ENCODE measurements around the gene POTEB3.
"Not testable (repeated sequence)": the region's sequence is repeated elsewhere in the genome, so short reads cannot be mapped to it uniquely, and the experiment has no call there.

The POTEB3 gene

DNA sequence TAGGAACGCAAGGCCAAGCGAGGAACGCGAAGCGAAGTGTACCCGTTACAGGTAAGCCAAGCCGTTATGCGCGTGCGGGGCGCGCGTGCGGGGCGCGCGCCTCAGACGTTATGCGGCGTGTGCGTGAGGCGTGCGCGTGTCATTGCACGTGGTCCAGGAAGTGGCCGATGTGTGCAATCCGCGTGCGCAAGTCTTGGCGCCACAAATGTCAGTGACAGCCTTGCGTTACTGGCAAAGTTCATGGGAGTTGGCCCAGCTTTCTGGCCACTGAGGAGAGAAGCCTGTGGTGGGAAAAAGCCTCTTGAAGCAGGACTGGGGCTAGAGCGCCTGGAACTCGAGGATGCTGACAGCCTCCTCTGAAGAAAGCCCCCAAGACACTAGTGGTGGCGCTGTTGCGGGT lies at the start of gene POTEB3:
Gene POTEB3, minus strand, starts transcription at position 101 of the 400 bp plus-strand sequence. CDS start 488 bp downstream, outside the sequence.
- not testable (repeated sequence) for DNase-seq

DNA sequence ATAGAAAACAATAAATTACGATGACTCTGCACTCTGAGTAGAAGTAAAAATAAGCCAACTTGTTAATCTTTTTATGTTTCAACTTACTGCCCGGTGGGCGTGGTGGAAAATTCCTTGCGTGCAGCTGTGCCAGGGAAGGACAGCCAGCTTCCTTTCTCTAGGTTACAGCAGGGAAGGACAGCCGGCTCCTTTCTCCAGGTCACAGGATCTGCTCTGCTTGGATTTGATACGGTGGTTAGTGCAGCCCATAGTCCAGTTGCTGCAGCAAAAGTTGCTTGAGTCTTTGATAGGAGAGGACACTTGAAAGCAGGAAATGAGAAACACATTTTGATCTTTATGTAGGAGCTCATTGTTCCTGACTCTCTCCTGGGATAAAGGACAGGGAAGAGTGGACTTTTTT lies 13.4 kb upstream of the POTEB3 start:
- not testable (repeated sequence) for DNase-seq

DNA sequence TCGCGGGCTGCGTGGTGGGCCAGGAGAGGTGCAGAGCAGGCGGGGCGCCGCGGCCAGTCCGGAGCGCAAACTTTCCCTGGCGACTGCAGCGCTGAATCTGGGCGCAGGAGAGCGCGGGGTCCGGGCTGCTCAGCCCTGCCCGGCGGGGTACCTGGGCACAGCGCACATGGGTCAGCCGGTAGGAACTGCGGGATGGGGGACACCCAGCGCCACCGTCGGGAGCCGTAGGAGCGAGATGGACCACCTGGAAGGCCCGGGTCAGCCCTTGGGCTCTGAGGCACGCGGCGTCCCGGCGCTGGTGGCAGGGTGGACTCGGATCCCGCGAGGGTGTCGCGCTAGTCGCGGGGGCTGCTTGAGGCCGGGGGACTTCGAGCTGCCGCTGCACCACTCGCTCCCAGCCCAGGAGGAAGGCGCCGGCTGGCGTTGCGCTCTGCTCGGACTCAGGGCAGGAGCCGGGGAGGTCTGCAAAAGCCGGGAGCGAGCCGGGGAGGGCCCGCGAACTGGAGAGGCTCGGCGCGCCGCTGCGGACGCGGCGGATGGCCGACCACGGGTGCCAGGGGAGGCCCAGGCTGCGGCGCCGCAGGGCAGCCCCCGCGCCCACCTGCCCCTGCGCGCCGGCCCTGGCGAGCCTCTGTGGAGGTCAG lies 11.7 kb upstream of the POTEB3 start:
- not testable (repeated sequence) for DNase-seq

DNA sequence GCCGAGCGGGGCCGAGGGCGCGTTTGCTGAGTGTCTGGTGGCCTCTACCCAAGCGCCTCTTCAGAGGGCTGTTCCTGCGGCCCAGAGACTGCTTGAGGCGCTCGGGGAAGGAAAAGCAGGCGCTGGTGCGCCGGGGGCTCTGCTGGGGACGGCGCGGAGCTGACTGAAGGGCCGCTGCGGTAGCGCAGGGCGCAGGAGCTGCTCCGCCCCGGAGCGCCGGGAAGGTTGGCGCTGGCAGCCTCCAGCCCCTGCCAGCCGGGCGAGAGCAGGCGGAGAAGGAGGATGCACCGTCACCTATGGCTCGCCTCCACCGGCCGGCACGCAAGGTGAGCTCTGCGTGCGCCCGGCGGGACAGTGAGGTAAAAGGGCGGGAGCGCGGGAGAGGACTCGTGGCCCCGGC lies 11.2 kb upstream of the POTEB3 start:
- DNase-seq: not testable (repeated sequence)

DNA sequence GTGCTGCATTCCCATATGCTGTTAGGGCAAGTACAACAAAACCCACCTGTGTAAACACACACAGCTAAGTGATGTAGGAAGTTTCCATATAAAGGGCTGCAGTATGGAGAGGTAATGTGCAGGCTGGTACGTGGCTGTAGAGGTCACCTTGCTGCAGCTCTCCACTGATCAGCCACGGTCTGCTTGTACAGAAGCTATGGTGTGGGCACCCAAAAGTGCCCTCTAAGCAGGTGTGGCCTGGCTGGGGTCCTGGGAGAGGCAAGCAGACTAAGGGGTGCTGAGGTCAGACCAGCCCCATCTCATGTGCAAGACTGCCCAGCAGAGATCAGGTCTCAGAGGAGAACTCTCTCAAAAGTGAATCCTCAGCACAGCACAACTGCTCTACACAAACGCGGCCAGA lies 32.9 kb downstream of the POTEB3 start:
- not testable (repeated sequence) for DNase-seq

DNA sequence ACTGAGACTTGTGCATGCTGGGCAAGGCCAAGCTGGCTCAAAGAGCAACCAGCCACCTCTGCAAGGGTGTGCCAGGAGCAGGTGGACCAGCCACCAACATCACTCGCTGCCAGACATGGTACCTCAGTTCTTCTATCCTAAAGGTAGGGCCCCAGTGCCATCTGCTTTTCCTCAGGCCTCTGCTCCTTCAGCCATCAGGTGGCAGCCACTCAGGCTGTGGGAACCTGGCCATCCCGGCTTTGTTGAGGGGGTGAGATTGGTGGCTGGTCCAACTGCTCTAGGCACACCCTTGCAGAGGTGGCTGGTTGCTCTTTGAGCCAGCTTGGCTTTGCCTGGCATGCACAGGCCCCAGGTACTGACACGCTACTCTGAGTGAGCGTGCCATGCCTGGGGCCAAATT lies 38.8 kb downstream of the POTEB3 start:
- not testable (repeated sequence) for DNase-seq

DNA sequence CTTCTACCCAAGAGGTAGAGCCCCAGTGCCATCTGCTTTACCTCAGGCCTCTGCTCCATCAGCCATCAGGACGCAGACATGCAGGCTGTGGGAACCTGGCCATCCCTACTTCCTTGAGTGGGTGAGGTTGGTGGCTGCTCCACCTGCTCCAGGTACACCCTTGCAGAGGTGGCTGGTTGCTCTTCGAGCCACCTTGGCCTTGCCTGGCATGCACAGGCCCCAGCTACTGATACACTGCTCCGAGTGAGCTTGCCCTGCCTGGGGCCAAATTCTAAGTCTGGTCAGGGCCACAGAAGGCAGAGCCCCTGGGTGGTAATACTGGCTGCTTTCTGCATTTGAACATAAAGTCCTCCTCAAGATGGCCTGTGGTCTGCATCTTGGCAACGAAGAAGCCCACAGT lies 41.2 kb downstream of the POTEB3 start:
- not testable (repeated sequence) for DNase-seq

DNA sequence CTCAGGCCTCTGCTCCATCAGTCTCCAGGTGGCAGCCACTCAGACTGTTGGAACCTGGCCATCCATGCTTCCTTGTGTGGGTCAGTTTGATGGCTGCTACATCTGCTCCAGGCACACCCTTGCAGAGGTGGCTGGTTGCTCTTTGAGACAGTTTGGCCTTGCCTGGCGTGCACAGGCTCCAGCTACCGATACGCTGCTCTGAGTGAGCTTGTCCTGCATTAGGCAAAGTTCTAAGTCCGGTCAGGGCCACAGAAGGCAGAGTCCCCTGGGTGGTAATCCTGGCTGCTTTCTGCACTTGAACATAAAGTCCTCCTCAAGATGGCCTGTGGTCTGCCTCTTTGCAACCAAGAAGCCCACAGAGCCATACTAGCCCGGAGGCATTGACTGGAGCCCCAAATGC lies 41.8 kb downstream of the POTEB3 start:
- not testable (repeated sequence) for DNase-seq

DNA sequence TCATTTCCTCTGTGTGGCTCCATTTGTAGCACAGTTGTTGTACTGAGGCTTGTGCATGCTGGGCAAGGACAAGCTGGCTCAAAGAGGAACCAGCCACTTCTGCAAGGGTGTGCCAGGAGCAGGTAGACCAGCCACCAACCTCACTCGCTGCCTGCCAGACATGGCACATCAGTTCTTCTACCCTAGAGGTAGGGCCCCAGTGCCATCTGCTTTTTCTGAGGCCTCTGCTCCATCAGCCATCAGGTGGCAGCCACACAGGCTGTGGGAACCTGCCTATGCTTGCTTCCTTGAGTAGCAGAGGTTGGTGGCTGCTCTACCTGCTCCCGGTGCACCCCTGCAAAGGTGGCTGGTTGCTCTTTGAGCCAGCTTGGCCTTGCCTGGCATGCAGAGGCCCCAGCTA lies 42.6 kb downstream of the POTEB3 start:
- not testable (repeated sequence) for DNase-seq

DNA sequence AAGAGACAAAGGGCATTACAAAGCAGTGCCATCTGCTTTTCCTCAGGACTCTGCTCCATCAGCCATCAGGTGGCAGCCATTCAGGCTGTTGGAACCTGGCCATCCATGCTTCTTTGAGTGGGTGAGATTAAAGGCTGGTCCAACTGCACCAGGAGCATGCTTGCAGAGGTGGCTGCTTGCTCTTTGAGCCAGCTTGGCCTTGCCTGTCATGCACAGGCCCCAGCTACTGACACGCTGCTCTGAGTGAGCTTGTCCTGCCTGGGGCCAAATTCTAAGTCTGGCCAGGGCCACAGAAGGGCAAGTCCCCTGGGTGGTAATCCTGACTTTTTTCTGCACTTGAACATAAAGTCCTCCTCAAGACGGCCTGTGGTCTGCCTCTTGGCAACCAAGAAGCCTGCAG lies 43.1 kb downstream of the POTEB3 start:
- DNase-seq: not testable (repeated sequence)

DNA sequence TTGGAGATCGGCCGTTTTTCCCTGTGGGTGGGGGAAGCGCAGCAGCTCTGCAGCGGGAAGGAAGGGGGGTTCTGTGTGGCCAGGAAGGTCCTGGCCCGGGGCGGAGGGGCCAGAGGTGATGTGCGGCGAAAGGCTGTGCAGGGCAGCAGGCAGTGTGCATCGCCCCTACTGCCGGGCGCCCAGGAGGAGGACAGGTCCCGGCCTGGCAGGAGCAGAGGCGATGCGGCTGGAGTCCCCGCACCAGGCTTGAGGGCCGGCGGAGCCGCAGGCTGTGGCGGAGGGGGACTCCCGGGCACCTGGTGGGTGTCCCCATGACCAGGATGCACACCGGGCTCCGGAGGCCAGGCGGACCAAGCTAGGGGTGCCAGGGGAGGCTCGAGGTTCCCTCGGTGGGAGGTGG lies 54.3 kb downstream of the POTEB3 start:
- not testable (repeated sequence) for DNase-seq

DNA sequence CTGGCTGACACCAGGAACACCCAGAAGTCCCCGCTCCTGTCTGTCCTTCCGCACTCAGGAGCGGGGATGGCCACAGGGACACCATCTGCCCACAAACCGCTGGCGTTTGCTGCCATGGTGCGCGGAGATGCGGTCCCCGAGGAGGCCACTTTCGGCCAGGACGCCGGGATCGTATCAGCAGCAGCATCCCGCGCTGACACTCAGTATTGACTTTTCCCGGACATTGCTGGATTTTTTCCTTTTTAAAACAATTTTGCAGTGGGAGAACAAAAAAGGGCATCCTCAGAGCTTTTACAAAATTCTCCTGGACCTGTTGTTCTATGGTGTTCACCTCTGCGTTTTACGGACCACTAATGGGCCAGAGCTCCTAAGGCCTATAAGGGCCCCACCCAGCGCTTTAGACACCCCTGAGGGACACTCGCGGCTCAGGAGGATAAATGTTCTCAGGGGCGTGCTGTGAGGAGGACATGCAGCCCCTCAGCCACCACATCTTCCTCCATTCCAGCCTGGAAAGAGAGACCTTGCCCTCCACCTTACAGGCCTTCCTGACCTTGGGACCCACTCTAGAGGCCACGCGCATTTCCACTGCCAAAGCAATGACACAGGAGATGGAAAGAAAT lies 56.3 kb downstream of the POTEB3 start:
- DNase-seq: not testable (repeated sequence)

DNA sequence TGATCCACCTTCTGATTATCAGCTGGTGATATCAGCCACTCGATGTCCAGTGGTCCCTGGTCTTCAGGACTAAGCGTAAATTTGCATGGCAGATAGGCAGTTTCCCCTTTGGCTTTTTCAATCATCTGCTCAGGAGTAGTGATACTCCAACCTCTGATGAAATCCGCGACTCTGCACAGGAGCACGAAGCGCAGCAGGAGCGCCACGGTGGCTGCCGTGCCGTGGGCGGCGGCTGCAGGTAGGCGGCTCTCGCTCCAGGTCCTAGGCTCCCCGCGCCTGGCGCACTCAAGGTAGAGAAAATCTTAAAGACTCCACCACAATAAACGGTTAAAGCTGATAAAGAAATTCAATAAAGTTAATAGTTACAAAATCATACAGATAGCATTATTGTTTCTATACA lies 66.6 kb downstream of the POTEB3 start:
- not testable (repeated sequence) for DNase-seq

DNA sequence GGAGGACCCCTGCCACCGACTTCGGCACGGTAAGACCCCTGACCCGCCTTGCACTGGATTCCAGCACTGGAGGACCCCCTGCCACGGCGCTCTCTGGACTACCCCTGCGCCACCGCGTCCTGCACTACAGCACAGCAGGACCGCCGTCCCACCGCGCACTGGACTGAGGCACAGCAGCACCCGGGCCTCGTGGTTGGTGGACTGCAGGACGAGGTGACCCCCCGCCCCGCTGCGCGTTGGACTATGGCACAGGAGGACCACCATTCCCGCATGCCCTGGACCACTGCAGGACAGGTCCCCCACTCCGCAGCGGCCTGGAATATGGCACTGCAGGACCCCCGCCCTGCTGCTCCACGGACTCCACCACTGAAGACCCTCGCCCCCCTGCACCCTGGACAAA lies 71.1 kb downstream of the POTEB3 start:
- not testable (repeated sequence) for DNase-seq

DNA sequence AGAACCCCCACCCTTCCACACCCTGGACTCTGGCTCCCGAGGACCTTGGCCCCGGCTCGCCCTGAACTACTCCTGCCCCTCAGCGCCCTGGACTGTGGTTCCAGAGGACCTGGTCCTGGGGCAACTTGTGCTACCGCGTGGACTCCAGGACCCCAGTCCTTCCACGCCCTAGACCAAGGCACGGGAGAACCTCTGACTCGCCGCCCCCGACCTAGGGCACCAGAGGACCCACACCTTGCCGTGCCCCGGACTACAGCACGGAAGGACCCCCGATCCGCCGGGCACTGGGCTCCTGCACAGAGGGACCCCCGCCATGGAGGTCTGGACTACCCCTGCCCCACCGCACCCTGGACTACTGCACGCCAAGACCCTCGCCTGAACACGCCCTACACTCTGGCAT lies 71.7 kb downstream of the POTEB3 start:
- DNase-seq: not testable (repeated sequence)

Data from nucleus accumbens (tissue), 56 donors.